Epidermal melanocyte (primary cell): ENCODE results near the gene ASMTL.
"Not testable (repeated sequence)": the region's sequence is repeated elsewhere in the genome, so short reads cannot be mapped to it uniquely, and the experiment has no call there.

ENCODE experiments used
- DNase-seq: peaks from one replicate; pipeline ENCODE4 v3.0.0; 2011; ENCODE audit warnings: low spot score; ENCODE audit not compliant: insufficient read length

The ASMTL gene

GRCh38 chrX:1481636-1482529 lies 29.2 kb upstream of the ASMTL start:
- peak; percentile 43 for DNase-seq

GRCh38 chrX:1480082-1480785 lies 27.5 kb upstream of the ASMTL start:
- DNase-seq: no peak

- no peak for DNase-seq
Measured at GRCh38 chrX:1477801-1478458, 25.2 kb upstream of the ASMTL start.

GRCh38 chrX:1477229-1477628 lies 24.5 kb upstream of the ASMTL start:
- no peak for DNase-seq

GRCh38 chrX:1476682-1477081 lies 24.0 kb upstream of the ASMTL start:
- no peak for DNase-seq

- DNase-seq: no peak
Measured at GRCh38 chrX:1475881-1476280, 23.2 kb upstream of the ASMTL start.

GRCh38 chrX:1475481-1475880 lies 22.8 kb upstream of the ASMTL start:
- DNase-seq: no peak

- not testable (repeated sequence) for DNase-seq
Measured at GRCh38 chrX:1474593-1474992, 21.9 kb upstream of the ASMTL start.

- no peak for DNase-seq
Measured at GRCh38 chrX:1472975-1473374, 20.3 kb upstream of the ASMTL start.

GRCh38 chrX:1468250-1468772 lies 15.6 kb upstream of the ASMTL start:
- peak; percentile 48 for DNase-seq

- no peak for DNase-seq
Measured at GRCh38 chrX:1466971-1467561, 14.4 kb upstream of the ASMTL start.

GRCh38 chrX:1466232-1466661 lies 13.5 kb upstream of the ASMTL start:
- no peak for DNase-seq

- DNase-seq: no peak
Measured at GRCh38 chrX:1465286-1466231, 12.8 kb upstream of the ASMTL start.

- DNase-seq: no peak
Measured at GRCh38 chrX:1464971-1465285, 12.2 kb upstream of the ASMTL start.

- no peak for DNase-seq
Measured at GRCh38 chrX:1464041-1464970, 11.6 kb upstream of the ASMTL start.

GRCh38 chrX:1463581-1463980 lies 10.9 kb upstream of the ASMTL start:
- DNase-seq: no peak

- no peak for DNase-seq
Measured at GRCh38 chrX:1462596-1463251, 10.0 kb upstream of the ASMTL start.

- no peak for DNase-seq
Measured at GRCh38 chrX:1462110-1462509, 9.4 kb upstream of the ASMTL start.

GRCh38 chrX:1455948-1456280 lies 3.2 kb upstream of the ASMTL start:
- no peak for DNase-seq
